ENCODE results near the gene TOR1B. TPM values are rescaled to one million over a fixed set of nuclear protein-coding genes. Genes with fewer than 3 reads are reported as not detected.

The TOR1B gene
- polyA plus RNA-seq, 1 of the 3 experiments (the other 2 are of a cell fraction) = 37.4 TPM

GRCh38 chr9:129828969-129829368 is 26.0 kb downstream of the TOR1B start:
- WGBS (ENCODE audit: low lambda C conversion rate) = 95% methylated on average over 10 of the region's 10 CpGs
- no peak overlapping the region for H3K27ac ChIP-seq (ENCODE audit: low read depth in 2 of 2, low read length in 1 of 2)
- no peak for DNase-seq
- TF ChIP-seq RAD21 (IDR thresholded peaks at IDR 0.05; ENCODE audit: low read length) (no peak), USF2 (IDR thresholded peaks at IDR 0.05; ENCODE audit: borderline replicate concordance, low read depth, low read length) (no peak), FOSL2 (IDR thresholded peaks at IDR 0.05; ENCODE audit: borderline replicate concordance, low read depth) (no peak), RCOR1 (IDR thresholded peaks at IDR 0.05; ENCODE audit: low read length) (no peak), MAX (IDR thresholded peaks at IDR 0.05; ENCODE audit: low read depth) (no peak), POLR2AphosphoS5 (IDR thresholded peaks at IDR 0.05; ENCODE audit: low read depth, low read length) (no peak), GATA2 (CRISPR knock-in tag; IDR thresholded peaks at IDR 0.05) (no peak), SIN3A (IDR thresholded peaks at IDR 0.05; ENCODE audit: borderline replicate concordance, low read depth, low read length) (no peak), RFX5 (IDR thresholded peaks at IDR 0.05; ENCODE audit: low read length) (no peak), USF1 (IDR thresholded peaks at IDR 0.05; ENCODE audit: borderline replicate concordance, low read depth) (no peak), MXI1 (IDR thresholded peaks at IDR 0.05; ENCODE audit: low read depth, low read length) (no peak), CTCF (IDR thresholded peaks at IDR 0.05) (no peak), IRF3 (IDR thresholded peaks at IDR 0.05; ENCODE audit: low read depth, low read length) (no peak), TEAD4 (IDR thresholded peaks at IDR 0.05; ENCODE audit: borderline replicate concordance, insufficient read depth) (no peak), JUND (IDR thresholded peaks at IDR 0.05) (no peak), ZBTB33 (IDR thresholded peaks at IDR 0.05; ENCODE audit: borderline replicate concordance, low read depth) (no peak), NRF1 (IDR thresholded peaks at IDR 0.05; ENCODE audit: low read depth, low read length) (no peak), ELF1 (IDR thresholded peaks at IDR 0.05) (no peak)
- ChIA-PET CTCF (no interaction called here), POLR2A (interaction anchor here (1.4 kb wide), 1 partner anchor 10 kb away, joined by 3 read pairs; no protein-coding TSS in a partner anchor)
- H4K20me1 ChIP-seq (ENCODE audit: insufficient read depth) = no peaks in the 10 kb centered on the region
- peaks cover 13% of the 10 kb centered on the region for H3K79me2 ChIP-seq (ENCODE audit: insufficient read depth)
- no peak overlapping the region for H3K4me3 ChIP-seq (ENCODE audit: low read depth in 2 of 2, low read length in 1 of 2)
- H3F3A ChIP-seq (replicated peaks; ENCODE audit: insufficient read depth) = peaks cover 20% of the 10 kb centered on the region
- H3K36me3 ChIP-seq (replicated peaks in 1 of 2; ENCODE audit: control insufficient read depth in 1 of 2, insufficient read depth in 2 of 2, low read length in 1 of 2) = peaks cover 45 to 51% of the 10 kb centered on the region in 2 experiments
- no peaks in the 10 kb centered on the region for H3K9me3 ChIP-seq
- H3K27me3 ChIP-seq (ENCODE audit: insufficient read depth) = no peaks in the 10 kb centered on the region
- peaks cover 2 to 4% of the 10 kb centered on the region in 2 experiments; a peak in 2 of 4 replicates for H3K4me1 ChIP-seq (ENCODE audit: control insufficient read depth in 1 of 2, insufficient read depth in 2 of 2, low read depth in 1 of 2, low read length in 1 of 2)
- H3K9ac ChIP-seq = no peak overlapping the region
- H3K4me2 ChIP-seq = no peak overlapping the region
- H2AFZ ChIP-seq (ENCODE audit: low read depth) = no peak overlapping the region
- no peaks in the 10 kb centered on the region for H3K9me2 ChIP-seq
